HG03432 (cell line): ENCODE results near the gene BCAS3.
A peak's percentile ranks its signal among the peaks of the same experiment; 100 is the strongest.

Experiments used
- ATAC-seq: cut with Tn5 transposase; IDR thresholded peaks from one replicate; pipeline ENCODE4 v1.9.1; 2021; ENCODE audit warnings: mild to moderate bottlenecking, moderate library complexity; ENCODE audit not compliant: unreplicated experiment

BCAS3 gene

GRCh38 chr17:61410141-61411010 is 732.7 kb downstream of the BCAS3 start:
- ATAC-seq, result peak; percentile 28

DNA sequence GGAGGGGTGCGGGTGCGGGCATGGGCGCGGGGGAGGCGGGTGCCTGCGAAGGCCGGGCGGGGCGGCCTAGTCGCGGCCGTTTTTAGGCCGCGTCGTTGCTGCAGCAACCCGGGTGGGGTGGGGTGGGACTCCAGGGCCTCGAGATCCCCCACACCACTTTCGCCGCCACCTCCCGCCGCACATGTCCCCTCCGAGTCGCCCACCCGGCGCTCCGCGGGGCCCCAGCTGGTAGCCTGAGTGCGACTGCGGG is 733.3 kb downstream of the BCAS3 start:
- no peak for ATAC-seq

GRCh38 chr17:61411261-61412142 is 733.9 kb downstream of the BCAS3 start:
- ATAC-seq, result peak; percentile 15

DNA sequence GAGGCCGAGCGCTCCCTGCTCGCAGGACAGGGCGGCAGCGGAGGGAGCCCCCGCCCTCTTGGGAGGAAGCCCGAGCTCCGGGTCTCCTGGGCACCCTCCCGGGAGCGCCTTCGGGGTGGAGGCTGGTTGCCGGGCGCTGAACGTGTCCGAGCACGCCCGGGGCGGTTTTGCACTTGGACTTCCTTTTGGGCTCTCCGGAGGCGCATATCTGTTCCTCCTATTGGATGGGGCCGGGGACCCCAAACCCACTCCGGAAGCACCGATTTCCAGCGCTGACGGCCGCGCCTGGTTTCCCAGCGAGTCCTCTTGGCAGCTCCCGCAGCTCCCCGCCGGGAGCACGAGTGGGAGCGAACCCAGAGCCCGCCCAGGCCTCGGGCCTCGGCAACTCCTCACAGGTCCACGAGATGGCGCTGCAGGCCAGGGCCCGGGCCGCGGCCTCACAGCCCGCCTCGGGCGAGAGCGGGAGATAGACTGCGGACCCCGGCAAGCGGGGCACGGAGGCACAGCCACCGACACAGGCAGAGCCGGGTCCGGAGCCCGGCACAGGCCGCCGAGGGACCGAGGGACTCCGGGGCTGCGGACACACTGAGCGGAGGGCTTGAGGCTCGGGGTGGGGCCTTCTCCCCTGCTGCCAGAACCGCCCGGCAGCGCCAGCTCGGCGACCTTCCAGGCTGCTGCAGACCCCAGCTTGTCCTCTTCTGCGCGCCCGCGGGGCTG is 734.6 kb downstream of the BCAS3 start:
- ATAC-seq, result peak; percentile 72

- no peak for ATAC-seq
These were observed 735.4 kb downstream of the BCAS3 start for GRCh38 chr17:61412860-61413660.

- ATAC-seq, result no peak
These were observed 736.0 kb downstream of the BCAS3 start for GRCh38 chr17:61413661-61414126.

- no peak for ATAC-seq
These were observed 736.7 kb downstream of the BCAS3 start for GRCh38 chr17:61414141-61414935.

DNA sequence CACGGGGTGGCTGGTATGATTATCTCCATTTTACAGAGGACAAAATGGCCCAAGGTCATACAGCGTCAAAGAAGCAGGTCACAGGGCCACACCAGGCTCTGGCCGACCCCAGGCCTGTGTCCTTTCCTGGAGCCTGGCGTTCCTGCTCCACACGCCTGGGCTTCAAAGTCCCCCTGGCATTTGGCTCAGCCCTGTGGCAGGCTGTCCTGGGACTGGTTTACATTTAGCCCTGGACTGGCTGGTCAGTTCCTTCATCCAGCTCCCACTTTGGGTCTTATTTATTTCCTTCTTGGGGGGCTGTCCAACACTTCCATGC is 737.2 kb downstream of the BCAS3 start:
- no peak for ATAC-seq

DNA sequence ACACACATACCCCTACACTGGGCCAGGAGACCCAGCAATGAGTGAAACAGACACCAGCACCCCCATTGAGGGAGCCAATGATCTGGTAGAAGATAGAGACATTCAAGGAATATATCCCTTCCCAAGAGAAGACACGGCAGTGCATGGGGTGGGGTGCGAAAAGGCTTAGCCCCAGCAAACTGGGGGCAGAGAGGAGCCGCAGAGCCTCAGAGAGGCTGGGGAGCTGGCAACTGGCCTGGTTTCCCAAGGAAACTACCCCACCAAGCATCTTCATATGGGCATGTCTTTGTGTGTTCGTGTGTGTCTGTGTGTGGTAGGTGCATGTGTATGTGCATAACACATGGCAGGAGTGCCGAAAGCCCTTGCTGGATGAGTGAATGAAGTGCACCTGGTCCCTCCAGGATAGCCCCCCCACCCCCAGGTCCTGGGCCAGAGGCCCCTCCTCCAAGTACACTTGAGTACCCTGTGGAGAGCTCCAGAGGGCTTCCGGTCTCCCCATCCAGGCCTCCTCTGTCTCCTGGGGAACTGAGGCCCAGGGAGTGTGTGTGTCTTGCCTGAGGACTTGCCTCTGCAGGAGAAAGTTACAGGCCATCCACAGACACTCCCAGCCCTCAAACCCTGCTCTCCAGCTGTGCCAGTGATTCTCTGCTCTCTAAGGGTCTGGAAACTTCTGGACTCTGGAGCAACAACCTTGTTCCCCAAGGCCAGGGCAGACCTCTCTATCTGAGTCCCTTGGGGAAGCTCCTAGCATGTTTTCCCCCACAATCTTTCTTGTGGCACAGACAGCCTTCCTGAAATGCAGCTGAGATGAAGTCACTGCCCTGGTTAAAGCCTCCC is 737.9 kb downstream of the BCAS3 start:
- ATAC-seq, result no peak

DNA sequence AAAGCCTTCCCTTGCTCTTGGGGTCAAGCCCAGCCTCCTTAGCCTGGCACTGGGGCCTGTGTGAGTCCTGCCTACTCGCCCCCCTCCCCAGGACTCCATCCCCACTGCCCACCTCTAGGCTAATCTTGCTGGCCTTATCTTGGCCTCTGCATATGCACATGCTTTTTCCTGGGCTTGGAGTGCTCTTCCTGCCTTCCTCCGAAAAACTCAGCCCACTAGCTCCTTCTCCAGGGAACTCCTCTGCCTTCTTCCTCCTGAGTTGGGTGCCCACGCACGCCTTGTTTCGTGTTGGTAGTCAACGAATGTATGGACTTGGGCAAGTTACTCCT is 738.5 kb downstream of the BCAS3 start:
- ATAC-seq, result no peak

DNA sequence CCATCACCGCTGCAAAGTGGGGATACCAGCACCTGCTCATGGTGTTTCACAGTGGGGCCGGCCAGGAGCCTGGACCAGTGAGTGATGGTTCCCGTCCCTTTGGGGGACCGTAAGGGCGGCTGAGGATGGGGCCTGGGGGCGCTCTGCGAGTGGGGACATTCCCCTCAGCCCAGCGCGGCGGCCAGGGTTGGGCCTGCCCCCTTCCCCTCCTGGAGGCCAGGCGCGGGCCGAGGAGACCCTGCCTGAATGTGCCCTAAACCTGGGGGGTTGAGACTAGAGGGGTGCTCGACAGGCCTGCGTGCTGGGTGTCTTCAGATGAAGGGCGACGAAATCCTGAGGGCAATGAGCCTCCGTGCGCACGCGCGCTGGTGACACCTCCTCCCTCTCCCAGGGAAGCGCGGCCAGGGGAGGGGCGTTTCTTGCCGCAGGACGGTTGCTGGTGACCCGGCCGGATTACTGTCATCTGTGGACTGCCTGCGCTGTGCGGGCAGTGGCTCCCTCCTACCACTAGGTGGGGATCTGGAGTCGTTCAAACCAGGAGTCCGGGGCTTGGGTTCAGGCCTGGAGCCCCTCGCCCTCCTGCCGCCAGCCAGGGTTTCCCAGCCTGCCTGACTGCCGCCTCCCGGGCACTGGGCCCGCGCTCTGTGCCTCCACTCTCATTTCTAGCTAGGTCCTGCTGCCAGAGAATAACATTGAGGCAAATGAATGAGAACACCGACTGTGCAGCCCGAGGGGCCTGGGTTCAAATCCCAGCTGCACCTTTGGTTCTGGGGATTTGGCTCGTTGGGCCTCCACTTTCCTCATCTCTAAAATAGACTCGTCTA is 739.1 kb downstream of the BCAS3 start:
- no peak for ATAC-seq

DNA sequence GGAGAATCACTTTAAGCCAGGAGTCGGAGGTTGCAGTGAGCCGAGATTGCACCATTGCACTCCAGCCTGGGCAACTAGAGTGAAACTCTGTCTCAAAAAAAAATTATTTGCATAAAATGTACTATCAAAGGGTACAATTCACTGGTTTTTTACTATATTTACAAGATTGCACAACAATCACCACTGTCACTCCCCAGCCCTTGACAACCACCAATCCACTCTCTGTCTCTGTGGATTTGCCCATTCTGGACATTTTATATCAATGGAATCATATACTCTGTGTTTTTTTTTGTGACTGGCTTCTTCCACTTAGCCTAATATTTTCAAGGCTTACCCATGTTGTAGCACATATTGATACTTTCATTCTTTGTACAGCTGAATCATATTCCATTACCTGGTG is 740.8 kb downstream of the BCAS3 start:
- no peak for ATAC-seq

DNA sequence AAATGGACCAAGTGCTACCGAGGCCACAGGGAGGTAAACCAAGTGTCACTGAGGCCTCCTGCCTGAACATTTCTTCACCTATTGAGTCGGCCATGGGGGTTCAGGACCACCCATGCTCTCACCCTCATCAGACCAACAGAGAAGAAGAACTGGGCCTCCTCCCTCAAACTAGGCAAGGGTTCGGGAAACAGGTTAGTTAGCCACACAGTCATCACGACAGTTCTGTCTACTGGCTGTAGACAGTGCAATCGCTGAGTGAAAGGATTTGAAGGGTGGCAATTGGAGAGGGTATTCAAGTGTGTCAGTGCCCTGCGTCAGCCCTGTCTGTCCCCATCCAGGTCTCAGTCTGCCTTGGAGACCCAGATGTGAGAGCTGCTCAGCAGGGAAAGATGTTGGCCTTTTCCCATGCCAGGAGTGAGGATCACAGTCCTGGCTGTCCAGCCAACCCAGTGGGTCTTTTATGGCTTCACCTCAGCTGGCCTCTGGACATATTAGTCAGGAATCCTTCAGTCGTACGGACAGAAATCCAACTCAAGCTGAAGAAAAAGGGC is 741.9 kb downstream of the BCAS3 start:
- no peak for ATAC-seq

- ATAC-seq, result no peak
These were observed 742.4 kb downstream of the BCAS3 start for GRCh38 chr17:61420052-61420451.

DNA sequence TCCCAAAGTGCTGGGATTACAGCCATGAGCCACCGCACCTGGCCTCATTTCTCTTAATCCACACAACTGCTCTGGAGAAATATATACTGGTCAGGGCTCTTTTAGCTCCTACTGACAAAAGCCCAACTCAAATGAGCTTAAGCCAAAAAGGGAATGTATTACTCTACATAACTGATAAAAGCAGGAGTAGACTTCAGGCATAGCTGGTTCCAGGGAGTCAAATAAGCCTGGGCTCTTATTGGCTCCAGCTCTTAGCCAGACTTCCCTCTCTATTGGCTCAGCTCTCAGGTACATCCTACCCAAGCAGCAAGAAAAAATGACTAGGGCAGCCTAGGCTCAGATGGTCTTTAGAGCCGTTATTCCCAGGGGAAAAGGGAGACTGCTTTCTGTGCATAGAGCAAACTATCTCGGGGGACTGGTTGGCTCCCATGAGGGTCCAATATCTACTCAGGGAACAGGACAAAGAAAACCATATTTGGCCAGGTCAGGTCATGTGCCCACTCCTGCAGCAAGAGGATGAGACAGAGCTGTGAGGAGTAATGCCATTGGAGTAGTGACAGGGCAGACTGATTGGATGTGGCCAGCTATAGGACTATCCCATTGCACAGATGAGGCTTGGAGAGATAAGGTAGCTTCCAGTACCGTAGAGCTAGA is 743.2 kb downstream of the BCAS3 start:
- ATAC-seq, result no peak

DNA sequence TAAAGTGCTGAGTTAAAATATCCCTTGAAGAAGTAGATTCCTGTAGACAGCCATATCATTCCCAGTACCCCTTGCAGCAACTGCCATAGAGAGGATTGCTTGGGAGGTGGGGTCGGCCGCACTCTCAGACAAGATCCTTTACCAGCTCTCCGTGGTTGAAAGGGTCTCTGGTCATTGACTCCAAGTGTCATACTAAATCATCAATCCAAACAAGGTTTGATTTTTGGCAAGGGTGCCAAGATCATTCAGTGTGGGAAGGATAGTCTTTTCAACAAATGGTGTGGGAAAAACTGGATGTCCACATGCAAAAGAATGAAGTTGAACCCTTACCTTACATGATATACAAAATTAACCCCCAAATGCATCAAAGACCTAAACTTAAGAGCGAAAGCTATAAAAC is 743.8 kb downstream of the BCAS3 start:
- ATAC-seq, result no peak

DNA sequence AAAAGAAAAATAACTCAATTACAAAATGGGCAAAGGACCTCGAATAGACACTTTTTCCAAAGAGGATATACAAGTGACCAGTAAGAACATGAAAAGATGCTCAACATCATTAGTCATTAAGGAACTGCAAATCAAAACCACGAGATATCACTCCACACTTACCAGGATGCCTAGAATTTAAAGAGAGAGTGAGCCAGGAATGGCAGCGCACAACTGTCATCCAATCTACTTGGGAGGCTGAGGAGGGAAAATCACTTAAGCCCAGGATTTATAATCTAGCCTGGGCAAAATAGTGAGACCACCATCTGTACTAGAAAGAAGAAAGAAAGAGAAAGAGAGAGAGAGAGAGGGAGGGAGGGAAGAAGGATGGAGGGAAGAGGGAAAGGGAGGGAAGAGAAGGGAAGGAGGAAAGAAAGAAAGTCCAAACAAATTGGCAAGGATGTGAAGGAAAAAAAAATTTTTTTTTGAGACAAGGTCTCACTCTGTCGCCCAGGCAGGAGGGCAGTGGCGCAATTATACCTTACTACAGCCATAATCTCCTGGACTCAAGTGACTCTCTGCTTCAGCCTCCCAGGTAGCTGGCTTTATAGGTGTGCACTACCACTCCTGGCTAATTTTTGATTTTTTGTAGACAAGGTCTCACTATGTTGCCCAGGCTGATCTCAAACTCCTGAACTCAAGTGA is 744.6 kb downstream of the BCAS3 start:
- ATAC-seq, result no peak
